GM15510 (cell line): ENCODE data around the gene C2.

Experiments
- POLR2A ChIP-seq: IDR thresholded peaks from 3 replicates; pipeline ENCODE4 v1.6.1; 2011; ENCODE audit warnings: borderline replicate concordance; ENCODE audit not compliant: insufficient read length; ENCODE audit errors: extremely low read depth

Gene C2

GRCh38 chr6:31927242-31927862 is at the start of gene C2:
Gene C2, plus strand, starts transcription at chr6:31927717. Its CDS starts 36 bp downstream, at chr6:31927753.
- TF ChIP-seq POLR2A = no peak

GRCh38 chr6:31878222-31878621 is 49.3 kb upstream of the C2 start:
- TF ChIP-seq POLR2A = no peak

- TF ChIP-seq POLR2A = no peak
Measured at GRCh38 chr6:31878726-31879125, 48.8 kb upstream of the C2 start, which contains the start of gene SLC44A4. Gene SLC44A4, minus strand, starts transcription at chr6:31878997. Its CDS starts 17 bp downstream, at chr6:31878980.

- no peak for TF ChIP-seq POLR2A
Measured at GRCh38 chr6:31879143-31879542, 48.4 kb upstream of the C2 start.

GRCh38 chr6:31879901-31880300 is 47.6 kb upstream of the C2 start:
- TF ChIP-seq POLR2A = no peak

GRCh38 chr6:31880616-31881015 is 46.9 kb upstream of the C2 start:
- no peak for TF ChIP-seq POLR2A

GRCh38 chr6:31881136-31881859 is 46.2 kb upstream of the C2 start:
- no peak for TF ChIP-seq POLR2A

- TF ChIP-seq POLR2A = no peak
Measured at GRCh38 chr6:31882344-31882743, 45.2 kb upstream of the C2 start.

- no peak for TF ChIP-seq POLR2A
Measured at GRCh38 chr6:31883676-31884075, 43.8 kb upstream of the C2 start.

- no peak for TF ChIP-seq POLR2A
Measured at GRCh38 chr6:31884528-31885035, 42.9 kb upstream of the C2 start.

- no peak for TF ChIP-seq POLR2A
Measured at GRCh38 chr6:31886541-31886991, 41.0 kb upstream of the C2 start.

GRCh38 chr6:31887173-31888007 is 40.1 kb upstream of the C2 start:
- TF ChIP-seq POLR2A = no peak

GRCh38 chr6:31888276-31889258 is 39.0 kb upstream of the C2 start:
- no peak for TF ChIP-seq POLR2A
